ENCODE data around the gene KCTD5.

DNA sequence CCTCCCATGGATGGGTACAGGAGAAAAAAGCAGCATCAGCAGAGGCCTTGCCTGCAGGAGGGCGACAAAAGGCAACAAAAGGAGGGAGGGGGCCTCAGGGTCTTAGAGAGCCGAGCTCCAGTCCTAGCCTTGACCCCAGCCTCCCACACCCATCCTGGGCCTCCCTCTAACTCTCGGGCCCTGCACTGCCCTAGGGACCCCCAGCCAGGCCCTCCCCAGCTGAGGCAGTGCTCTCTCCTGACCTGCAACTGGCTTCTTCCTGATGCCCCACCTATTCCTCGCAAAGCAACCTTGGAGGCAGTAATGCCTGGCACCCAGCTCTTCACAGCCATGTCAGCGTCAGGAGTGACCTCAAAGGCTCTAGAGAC is 54.9 kb downstream of the KCTD5 start:
- TF ChIP-seq, protein P1, sequence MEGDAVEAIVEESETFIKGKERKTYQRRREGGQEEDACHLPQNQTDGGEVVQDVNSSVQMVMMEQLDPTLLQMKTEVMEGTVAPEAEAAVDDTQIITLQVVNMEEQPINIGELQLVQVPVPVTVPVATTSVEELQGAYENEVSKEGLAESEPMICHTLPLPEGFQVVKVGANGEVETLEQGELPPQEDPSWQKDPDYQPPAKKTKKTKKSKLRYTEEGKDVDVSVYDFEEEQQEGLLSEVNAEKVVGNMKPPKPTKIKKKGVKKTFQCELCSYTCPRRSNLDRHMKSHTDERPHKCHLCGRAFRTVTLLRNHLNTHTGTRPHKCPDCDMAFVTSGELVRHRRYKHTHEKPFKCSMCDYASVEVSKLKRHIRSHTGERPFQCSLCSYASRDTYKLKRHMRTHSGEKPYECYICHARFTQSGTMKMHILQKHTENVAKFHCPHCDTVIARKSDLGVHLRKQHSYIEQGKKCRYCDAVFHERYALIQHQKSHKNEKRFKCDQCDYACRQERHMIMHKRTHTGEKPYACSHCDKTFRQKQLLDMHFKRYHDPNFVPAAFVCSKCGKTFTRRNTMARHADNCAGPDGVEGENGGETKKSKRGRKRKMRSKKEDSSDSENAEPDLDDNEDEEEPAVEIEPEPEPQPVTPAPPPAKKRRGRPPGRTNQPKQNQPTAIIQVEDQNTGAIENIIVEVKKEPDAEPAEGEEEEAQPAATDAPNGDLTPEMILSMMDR (IDR thresholded peaks at IDR 0.05), result no peak
- TF ChIP-seq, protein P2, sequence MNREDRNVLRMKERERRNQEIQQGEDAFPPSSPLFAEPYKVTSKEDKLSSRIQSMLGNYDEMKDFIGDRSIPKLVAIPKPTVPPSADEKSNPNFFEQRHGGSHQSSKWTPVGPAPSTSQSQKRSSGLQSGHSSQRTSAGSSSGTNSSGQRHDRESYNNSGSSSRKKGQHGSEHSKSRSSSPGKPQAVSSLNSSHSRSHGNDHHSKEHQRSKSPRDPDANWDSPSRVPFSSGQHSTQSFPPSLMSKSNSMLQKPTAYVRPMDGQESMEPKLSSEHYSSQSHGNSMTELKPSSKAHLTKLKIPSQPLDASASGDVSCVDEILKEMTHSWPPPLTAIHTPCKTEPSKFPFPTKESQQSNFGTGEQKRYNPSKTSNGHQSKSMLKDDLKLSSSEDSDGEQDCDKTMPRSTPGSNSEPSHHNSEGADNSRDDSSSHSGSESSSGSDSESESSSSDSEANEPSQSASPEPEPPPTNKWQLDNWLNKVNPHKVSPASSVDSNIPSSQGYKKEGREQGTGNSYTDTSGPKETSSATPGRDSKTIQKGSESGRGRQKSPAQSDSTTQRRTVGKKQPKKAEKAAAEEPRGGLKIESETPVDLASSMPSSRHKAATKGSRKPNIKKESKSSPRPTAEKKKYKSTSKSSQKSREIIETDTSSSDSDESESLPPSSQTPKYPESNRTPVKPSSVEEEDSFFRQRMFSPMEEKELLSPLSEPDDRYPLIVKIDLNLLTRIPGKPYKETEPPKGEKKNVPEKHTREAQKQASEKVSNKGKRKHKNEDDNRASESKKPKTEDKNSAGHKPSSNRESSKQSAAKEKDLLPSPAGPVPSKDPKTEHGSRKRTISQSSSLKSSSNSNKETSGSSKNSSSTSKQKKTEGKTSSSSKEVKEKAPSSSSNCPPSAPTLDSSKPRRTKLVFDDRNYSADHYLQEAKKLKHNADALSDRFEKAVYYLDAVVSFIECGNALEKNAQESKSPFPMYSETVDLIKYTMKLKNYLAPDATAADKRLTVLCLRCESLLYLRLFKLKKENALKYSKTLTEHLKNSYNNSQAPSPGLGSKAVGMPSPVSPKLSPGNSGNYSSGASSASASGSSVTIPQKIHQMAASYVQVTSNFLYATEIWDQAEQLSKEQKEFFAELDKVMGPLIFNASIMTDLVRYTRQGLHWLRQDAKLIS (CRISPR knock-in tag; IDR thresholded peaks at IDR 0.05; ENCODE audit: borderline replicate concordance), result no peak
- TF ChIP-seq, protein P3, sequence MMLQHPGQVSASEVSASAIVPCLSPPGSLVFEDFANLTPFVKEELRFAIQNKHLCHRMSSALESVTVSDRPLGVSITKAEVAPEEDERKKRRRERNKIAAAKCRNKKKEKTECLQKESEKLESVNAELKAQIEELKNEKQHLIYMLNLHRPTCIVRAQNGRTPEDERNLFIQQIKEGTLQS (CRISPR knock-in tag; conservative IDR thresholded peaks at IDR 0.05), result no peak
- TF ChIP-seq, protein P4, sequence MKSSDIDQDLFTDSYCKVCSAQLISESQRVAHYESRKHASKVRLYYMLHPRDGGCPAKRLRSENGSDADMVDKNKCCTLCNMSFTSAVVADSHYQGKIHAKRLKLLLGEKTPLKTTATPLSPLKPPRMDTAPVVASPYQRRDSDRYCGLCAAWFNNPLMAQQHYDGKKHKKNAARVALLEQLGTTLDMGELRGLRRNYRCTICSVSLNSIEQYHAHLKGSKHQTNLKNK (CRISPR knock-in tag; IDR thresholded peaks at IDR 0.05), result no peak
- TF ChIP-seq SP1 (CRISPR knock-in tag; conservative IDR thresholded peaks at IDR 0.05), result no peak
- TF ChIP-seq, protein P5, sequence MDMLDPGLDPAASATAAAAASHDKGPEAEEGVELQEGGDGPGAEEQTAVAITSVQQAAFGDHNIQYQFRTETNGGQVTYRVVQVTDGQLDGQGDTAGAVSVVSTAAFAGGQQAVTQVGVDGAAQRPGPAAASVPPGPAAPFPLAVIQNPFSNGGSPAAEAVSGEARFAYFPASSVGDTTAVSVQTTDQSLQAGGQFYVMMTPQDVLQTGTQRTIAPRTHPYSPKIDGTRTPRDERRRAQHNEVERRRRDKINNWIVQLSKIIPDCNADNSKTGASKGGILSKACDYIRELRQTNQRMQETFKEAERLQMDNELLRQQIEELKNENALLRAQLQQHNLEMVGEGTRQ (CRISPR knock-in tag; IDR thresholded peaks at IDR 0.05), result no peak
- no peak for TF ChIP-seq ZNF138 (CRISPR knock-in tag; conservative IDR thresholded peaks at IDR 0.05)
- TF ChIP-seq ZNF263 (CRISPR knock-in tag; IDR thresholded peaks at IDR 0.05; ENCODE audit: low read depth), result no peak
- TF ChIP-seq, protein P6, sequence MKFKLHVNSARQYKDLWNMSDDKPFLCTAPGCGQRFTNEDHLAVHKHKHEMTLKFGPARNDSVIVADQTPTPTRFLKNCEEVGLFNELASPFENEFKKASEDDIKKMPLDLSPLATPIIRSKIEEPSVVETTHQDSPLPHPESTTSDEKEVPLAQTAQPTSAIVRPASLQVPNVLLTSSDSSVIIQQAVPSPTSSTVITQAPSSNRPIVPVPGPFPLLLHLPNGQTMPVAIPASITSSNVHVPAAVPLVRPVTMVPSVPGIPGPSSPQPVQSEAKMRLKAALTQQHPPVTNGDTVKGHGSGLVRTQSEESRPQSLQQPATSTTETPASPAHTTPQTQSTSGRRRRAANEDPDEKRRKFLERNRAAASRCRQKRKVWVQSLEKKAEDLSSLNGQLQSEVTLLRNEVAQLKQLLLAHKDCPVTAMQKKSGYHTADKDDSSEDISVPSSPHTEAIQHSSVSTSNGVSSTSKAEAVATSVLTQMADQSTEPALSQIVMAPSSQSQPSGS (CRISPR knock-in tag; IDR thresholded peaks at IDR 0.05; ENCODE audit: borderline replicate concordance, low read depth), result no peak
- TF ChIP-seq TCF7 (CRISPR knock-in tag; IDR thresholded peaks at IDR 0.05; ENCODE audit: low read depth), result no peak
